GM19240 (cell line): ENCODE data around the gene OTUD5.

Experiments
- DNase-seq: peaks from one replicate; pipeline ENCODE4 v3.0.0; 2011; ENCODE audit warnings: low spot score; ENCODE audit not compliant: insufficient read length

OTUD5 gene

DNA sequence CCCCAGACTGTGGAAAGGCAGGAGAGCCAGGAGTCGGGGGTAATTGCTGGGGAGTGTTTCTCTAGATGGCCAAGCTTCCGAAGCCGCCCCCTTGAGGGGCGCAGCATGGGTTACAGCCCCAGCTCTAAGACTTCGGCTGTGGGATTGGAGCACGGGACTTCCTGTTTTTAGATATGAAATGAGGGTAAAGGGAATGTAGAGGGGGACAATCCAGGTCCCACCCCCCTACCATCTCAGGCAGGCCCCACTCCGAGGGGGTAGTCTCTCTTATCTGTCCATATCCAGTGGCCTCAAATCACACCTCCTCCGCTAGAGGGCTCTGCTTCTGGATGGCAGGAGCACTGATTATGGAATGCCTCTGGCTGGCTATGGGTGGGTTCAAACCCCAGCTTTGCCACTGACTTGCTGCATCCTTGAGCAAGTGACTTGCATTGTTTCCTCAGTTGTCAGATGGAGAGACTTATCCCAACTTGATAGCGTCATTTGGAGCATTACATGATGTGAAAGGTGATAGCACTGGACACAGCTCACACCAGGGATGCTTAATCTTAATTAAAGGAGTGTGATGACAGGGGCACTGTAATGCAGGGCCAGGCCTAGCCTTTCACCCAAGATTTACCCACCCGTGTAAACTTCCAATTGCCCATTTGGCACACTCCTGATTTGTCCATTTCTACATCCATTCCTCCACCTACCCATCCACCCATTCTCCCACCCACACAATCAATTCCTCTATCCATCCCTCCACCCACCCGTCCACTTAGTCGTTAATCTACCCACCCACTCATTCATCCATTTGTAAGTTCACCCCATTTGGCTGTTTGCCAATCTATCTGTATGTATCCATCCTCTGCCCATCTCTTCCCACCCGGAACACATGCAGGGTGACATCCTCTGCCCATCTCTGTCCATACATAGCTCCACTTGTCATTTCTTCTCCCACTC is 15.1 kb upstream of the OTUD5 start:
- peak; percentile 47 for DNase-seq

DNA sequence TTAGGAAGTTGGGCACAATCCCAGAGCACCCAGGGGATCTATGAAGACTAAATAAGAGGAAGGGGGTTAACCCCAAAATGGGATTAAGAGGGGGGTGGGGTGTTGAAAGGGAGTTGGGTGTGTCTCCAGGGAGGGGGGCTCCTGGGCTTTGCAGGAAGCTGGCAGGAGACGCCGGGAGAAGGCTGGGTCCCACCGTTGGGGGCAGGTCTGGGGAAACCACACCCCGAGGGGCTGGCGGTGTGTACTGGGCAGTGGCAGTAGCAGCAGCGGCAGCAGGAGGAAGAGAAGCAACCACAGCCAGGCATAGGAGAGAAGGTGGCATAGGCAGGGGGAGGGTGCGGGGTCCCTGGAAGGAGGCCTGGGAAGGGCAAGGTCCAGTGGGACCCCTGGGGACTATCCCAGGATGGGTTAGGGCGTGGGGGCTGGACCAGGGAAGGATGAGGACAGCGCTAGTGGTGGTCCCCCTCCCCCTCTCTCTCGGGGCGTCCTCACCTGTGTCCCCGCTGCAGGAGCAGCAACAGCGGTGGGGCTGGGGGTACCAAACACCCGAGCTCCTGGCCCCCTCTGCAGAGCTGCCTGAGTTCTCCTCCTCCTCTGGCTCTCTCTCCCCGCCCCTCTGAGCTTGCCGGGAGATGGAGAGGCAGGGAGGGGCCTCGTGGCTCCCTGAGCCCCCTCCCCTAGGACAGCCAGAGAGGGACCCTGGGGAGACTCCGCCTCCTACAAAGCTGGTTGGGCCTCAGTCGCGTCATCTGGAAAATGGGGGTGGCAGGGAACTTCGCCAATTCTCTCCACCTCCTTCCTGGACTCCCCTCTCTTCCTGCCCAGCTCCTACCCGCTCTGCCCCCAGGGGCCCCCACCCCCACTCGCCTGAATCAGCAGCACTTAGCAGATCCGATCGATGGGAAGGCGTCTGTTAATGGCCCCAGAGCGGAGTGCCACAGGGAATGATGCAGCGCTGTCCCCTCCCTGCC is 14.1 kb upstream of the OTUD5 start, which contains the start of gene KCND1:
Gene KCND1, minus strand, starts transcription at position 596 of the 971 bp plus-strand sequence. CDS start 1,573 bp downstream, outside the sequence.
- no peak for DNase-seq

DNA sequence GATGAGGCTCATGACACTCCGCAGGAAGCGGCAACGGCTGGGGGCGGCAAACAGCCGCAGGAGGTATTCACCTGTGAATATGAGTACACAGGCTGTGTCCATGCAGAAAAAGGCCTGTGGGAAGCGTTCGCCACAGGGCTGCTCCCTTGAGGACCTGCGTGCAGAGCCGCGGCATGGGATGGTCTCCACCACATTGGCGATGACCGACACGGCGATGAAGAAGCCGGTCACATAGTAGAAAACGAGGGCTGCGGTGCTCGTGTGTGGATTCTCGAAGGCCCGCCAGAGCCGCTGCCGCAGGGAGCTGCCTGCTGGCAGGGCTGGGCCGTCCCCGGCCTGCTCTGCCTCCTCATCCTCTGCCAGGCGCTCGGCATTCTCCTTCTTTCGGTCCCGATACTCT is 12.1 kb upstream of the OTUD5 start:
- DNase-seq: no peak

DNA sequence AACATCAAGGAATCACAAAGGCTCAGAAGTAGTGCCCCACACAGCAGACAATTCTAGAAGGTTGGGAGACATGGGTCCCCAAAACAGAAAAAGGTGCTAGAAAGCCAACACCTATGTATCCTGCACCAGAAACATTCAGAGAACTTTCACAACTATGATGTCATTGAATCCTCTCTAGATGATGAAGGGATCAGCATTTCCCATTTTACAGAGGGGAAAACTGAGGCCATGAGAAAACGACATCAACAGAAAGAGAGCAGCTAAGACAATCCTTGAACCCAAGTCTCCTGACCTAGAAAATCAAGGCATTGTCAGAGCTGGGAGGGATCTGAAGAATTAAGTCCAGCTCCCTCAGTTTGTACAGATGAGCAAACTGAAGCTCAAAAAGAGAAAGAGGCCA is 11.0 kb upstream of the OTUD5 start:
- no peak for DNase-seq

DNA sequence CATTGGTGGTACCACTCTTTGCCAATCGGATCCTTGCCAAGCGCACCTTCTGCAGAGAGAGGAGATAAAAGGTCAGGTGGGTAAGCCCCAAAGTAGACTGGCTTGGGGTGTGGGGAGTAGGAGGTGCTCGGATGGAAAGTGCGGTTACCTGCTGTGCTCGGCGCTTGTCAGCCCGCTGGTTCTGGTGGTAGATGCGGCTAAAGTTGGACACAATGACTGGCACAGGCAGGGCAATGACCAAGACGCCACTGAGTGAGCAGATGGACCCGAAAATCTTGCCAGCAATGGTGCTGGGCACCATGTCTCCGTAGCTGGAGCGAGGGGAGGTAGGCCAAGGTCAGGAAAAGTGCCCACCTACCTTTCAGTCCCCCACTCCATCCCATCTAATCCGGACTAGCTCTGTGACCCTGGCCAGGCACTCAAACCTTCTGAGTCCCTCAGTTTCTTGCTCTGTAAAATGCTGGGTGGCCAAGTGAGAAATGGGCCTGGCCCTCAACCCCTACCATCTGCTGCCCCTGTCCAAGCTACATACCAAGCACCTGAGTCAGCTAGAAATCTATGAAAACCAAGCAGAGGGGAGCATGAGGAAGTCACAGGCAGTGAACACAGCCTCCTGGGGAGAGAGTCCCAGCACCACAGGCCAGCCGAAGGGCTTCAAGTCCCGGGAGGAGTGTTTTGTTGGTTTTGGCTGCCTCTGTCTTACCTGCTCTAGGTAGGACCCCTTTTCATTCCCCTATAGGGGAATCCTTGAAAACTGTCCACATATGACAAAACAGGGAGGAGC is 9.6 kb upstream of the OTUD5 start:
- DNase-seq: no peak

DNA sequence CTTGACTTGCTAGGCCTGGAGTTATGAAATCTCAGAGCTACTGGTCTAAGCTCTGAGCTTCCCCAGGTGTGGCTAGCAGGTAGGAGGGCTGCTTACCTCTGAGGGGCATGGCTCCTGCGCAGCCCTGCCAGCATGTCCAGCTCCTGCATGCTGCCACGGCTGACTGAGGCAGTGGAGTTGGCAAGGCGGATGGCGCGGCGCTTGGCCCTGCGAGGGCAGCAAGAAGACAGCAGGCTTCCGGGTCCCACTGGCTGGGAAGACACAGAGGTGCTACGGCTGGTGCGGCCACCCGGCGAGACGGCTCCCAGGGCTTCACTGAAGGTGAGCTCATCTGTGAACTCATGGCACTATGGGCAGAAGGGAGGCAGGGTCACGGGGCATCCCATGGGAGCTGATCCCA is 8.6 kb upstream of the OTUD5 start:
- DNase-seq: no peak

DNA sequence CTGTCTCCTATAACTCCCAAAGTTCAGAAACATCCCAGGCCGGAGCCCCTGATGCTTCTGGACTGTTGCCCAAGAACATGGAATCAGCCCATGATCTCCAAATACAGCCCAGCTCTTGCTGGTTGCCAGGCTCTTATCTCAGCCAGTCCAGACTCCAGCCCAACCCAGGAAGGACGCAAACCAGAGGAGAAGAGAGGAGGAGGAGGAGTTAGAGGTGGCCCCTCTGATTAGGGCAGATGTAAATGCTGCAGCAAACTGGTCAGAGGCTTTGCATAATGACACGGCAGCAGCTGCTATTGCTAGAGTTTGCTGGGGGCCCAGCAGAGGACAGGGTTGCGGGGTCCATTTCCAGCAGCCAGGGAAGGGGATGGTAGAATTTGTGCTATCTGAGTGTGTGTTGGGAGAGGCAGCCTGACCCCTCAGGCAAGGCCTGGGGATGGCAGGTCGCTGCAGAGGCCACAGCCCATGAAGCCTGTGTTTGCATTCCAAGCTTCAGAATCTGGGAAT is 4.2 kb upstream of the OTUD5 start:
- DNase-seq: no peak

DNA sequence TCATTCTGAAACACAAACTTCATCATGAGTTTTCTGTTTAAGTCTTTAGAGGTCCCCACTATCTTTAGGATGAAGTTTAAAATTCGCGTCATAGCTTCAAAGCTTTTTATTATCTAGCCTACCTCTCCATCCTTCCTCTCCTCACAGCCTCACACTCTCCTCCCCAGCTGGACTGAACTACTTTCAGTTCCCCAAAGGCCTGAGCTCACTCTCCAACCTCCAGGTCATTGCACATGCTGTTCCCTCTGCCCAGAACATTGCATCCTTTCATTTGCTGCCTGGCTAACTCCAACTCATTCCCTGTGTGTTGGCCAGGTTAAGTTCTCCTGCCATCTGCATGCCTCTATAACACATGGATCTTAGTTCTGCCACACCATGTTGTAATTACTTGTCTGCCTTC is 2.9 kb upstream of the OTUD5 start:
- no peak for DNase-seq

DNA sequence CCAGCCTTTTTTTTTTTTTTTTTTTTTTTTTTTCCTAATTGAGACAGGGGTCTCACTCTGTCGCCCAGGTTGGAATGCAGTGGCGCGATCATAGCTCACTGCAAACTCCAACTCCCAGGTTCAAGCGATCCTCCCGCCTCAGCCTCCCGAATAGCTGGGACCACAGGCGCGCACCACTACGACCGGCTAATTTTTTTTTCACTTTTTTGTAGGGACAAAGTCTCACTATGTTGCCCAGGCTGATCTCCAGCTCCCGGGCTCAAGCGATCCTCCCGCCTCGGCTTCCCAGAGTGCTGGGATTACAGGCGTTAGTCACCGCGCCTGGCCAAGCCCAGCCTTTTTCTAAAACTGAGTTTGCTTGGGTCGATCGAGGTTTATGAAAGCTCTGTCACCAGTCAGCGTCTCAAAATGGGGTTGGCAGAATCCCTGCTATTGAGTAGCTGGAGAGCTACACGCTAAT is 1.3 kb upstream of the OTUD5 start:
- no peak for DNase-seq

DNA sequence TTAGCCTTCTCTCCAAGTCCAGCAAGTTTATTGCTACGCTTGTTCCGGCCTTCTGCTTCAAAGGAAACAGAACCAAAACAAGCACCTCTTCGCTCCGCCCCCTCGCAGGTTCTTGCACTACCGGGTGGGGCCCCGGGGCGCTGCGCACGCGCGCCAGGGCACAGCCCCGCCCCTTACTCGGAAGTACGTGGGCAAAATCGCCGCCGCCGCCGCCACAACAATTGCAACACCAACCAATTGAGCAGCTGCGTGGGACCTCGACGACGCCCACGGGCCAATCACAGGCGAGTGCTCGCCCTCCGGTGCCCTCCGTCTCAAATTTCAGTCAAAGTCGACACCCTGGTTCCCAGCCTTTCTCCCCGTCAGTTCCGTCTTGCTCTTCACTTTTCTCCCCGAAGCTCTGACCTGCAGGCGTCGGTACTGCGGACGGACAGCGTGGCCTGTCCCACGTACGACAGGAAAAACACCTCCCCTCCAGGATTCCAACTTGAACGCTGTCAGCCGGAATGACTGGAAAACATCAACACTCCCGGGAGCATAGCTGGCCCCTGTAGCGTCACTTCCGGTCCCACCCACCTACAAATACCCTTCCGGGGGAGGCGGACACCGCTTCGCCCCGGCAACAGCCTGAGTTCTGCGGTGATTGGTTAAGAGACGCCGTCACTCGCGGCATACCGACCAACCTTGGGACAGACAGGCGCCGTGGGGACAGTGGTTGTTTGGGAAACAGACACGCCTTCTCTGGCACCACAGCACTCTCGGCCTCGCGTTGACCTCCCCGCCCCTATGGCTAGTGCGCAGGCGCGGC is 624 bp upstream of the OTUD5 start:
- DNase-seq: peak; percentile 89

DNA sequence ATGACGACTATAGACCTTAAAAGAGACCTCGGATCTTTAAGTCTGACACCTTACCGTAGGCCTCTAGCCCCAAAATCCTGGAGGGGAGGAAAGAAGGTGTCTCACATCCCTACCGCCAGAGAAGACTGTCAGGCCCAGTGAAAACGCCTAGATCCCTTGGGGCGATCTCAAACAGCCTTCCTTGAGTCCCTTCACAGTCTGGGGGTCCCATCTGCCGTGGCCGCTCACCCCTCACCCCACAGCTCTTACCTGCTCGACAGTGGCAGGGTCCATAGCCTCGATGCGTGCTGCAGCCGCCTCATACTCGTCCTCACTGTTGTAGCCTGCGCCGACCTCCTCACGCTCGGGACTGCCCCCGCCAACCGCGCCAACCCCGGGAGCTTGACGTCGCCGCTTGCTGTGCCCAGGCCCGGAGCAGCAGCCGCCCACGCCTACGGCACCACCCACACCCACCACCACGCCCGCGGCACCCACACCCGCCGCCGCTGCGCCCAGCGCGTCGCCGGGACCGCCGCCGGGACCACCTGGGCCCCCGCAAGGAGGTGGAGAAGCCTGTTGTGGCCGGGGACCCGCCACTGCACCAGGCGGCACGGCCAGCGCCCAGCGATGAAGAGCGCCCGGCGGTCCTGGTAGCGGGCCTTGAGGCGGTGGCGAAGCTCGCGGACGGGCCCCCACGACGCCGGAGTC is 536 bp downstream of the OTUD5 start:
- DNase-seq: no peak

DNA sequence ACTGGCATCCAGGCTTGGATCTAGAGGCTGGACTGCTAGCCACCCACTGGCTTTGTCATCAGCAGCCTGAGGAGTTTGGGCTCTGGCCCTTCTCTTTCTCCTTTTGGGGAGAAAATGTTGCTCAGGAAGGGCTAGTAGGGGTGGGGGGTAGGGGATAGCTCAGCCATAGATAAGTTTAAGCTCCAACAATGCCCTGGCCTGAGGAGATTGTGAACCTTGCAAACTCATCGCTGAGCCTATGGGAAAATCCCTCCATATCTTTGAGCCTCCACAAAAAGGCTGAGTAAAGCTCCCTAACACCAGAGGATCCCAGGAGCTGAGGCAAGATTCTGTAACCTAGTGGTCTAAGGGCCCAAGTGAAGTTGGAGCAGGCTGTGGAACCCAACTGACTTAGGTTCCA is 8.8 kb downstream of the OTUD5 start:
- no peak for DNase-seq

DNA sequence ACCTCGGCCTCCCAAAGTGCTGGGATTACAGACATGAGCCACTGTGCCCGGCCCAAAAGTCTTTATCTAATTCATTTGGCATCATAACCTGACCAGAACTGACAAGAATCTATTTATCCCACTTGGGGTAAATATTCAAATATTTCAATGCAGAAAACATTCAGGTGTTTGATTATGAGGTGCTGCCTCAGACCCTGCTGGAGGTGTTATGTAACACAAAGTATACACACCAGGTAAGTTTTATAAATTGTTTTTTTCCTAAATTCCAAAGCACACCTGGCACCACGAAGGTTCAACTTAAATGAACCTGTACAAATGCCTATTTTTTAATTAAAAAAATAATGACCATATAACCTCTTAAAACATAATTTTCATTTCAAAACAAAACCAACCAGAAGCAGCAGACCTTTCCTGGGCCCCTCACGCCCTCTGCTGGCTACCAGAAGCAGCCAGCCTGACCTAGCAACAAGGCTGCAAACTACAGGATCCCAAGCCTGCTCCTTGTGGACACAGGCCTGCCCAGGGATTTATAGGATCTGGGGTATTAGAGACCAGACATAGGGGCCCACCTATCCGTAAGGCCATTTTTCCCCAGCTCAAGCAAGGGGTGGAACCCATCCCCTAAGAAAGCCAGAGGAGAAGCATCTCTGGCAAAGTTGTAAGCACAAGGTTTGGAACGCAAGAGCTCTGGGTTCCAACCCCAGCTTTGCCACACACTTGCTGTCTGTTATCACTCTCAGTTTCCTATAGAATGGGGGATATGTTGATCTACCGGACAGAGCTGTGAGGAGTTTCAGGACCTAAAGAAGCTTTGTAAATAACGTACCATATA is 11.7 kb downstream of the OTUD5 start:
- DNase-seq: peak; percentile 62

DNA sequence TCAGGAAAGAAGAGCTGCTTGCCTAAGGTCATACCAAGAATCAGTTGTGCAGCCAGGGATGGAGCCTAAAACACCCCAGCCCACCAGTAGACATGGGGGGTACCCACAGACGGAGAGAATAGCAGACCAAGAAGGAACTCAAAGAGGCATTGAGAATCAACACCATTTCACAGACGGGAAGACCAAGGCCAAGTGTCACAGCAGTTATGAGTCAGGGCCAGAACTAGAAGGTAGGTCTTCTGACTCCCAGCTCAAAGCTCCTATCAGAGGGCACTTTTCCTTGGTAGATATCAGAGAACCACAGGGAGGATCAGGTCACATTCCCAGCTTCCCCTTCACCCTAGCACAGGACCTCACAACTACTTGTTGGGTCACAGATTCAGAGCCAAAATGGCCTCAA is 14.5 kb downstream of the OTUD5 start:
- no peak for DNase-seq

DNA sequence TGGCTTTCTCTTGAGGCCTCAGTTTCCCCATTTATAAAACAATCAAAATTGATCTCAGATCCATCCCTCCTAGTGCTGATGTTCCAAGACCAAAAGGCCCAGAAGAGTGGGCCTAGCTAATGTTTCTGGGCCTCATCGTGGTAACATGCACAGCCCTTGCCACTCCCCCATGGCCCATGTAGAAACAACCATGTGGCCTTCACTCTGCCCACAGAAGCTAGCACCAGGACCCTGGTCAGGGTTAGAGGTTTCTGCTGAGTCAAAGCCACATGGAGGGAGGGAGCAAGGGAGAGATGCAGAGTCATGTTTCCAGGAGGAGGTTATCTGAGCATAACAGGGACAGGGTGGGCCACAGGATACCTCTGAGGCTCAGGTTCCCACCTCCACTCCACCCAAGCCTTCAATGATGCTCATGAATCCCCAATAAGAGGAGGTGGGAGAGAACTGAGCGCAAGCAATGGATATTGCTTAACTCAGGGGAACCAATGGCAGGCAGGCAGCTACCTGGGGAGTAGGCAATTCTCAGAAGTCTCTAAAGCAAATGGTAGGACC is 16.9 kb downstream of the OTUD5 start:
- no peak for DNase-seq

DNA sequence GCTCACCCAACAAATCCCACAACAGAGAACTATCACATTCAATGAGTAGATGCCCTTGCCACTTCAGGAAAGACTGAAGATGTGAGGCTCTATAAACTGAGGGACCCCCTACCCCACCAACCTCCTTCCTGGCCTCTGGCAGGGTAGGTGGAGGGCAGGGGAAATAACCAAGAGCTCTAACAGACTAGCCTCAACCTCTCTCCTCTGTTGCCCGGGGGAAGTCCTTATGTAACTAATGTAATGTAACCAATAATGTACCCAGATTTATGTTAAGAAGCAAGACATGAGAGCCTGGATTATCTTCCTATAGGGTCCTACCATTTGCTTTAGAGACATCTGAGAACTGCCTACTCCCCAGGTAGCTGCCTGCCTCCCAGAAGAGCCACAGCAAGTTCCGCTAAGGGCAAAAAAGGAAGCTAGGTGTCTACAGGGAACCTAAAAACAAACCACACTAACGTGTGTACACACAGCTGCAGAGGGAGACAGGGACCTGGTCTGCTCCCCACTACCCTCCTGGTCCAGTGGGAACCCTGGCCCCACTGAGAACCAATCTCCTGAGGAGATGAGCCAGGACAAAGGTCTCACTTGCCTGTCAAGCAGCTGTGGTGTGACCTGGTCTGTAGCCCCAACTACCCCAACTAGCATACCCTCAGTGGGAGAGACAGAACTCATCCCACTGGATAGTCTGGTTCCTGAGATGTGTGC is 17.7 kb downstream of the OTUD5 start:
- no peak for DNase-seq

DNA sequence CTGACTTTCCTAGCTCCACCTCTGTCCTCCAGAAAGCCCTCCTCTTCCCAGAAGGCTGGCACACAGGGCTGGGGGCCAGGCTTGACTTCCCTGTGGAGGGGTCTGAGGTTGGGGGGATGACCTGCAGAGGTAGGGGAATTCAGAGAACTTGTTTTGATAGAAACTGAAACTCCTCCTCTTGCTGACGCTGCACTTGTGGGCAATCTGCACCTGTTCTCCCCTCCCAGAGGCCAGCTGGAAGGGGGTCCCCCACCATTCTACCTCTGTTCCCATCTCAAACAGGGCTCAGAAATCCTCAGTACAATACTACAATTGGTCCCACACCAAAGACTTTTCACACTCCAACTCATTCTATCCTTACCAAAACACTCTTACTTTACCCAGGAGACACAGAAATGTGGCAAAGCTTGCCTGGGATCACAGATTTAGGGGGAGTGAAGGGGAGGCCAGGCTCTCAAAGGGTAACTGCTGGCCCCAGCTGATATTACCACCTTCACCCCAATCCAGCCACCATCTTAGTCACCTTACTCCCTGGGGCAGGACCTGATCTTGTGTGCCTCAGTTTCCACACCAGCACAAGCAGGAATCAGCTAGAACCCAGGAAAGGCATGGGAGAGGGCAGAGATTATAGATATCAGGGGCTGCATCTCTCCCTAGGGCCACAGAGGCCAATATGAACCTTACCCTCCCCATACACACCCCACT is 18.5 kb downstream of the OTUD5 start:
- DNase-seq: peak; percentile 48
